A549 (cell line): ENCODE data around the gene CARMIL3. TPM values are rescaled to one million over a fixed set of nuclear protein-coding genes. Genes with fewer than 3 reads are reported as not detected.

Experiments used
- ATAC-seq, 2 experiments: fragments of 200-7000 bp in 1 of 2; fragments of >200 bp in 1 of 2; cut with Nextera tagmentation in 1 of 2; cut with Tn5 transposase in 1 of 2; 3 replicates each; pipeline versions ENCODE4 v1.8.0 to v1.9.1; 2018 to 2020; ENCODE audit warnings: mild to moderate bottlenecking in 1 of 2, moderate library complexity in 1 of 2
- CTCF ChIA-PET: fragments of 300-600 bp; sonication (Branson Sonifier 250); formaldehyde crosslinking; extraction: SDS; loops from one replicate; lab custom pipeline; 2021; ENCODE audit warnings: antibody characterized with exemption, inconsistent platforms; lab: Yijun Ruan, JAX
- POLR2A ChIA-PET: fragments of 350-600 bp; formaldehyde crosslinking; extraction: SDS; loops from one replicate; lab custom pipeline; 2021; ENCODE audit warnings: antibody characterized with exemption, inconsistent platforms; lab: Yijun Ruan, JAX
- DNase-seq, 2 experiments: peaks; one replicate each; pipeline versions ENCODE4 v3.0.0 to v3.0.0-alpha.2; 2011 to 2016; ENCODE audit warnings: low read depth in 1 of 2, low spot score in 1 of 2
- FAIRE-seq: peaks from 2 replicates; lab custom pipeline; 2011; peaks lifted over from hg19 to GRCh38; lab: Jason Lieb, UNC
- H3K27ac ChIP-seq, 2 experiments: fragments of >200 bp; sonication (Bioruptor Twin); formaldehyde crosslinking; 3 replicates each; pipeline ENCODE4 v1.5.1; 2016 to 2017
- H3K4me1 ChIP-seq: fragments of >200 bp; sonication (Bioruptor Twin); formaldehyde crosslinking; 3 replicates; pipeline ENCODE4 v1.6.1; 2016
- H3K4me2 ChIP-seq: fragments of >200 bp; sonication (Bioruptor Twin); formaldehyde crosslinking; 3 replicates; pipeline ENCODE4 v1.6.1; 2016
- H3K4me3 ChIP-seq: fragments of >200 bp; sonication (Bioruptor Twin); formaldehyde crosslinking; 3 replicates; pipeline ENCODE4 v1.5.1; 2016
- H3K9me3 ChIP-seq: fragments of >200 bp; sonication (Bioruptor Twin); formaldehyde crosslinking; 3 replicates; pipeline ENCODE4 v1.6.1; 2016
- BCL3 ChIP-seq: fragments of >200 bp; sonication (Bioruptor Twin); formaldehyde crosslinking; IDR thresholded peaks from 3 replicates; pipeline ENCODE4 v1.6.1; 2016
- CBX2 ChIP-seq: fragments of 200-600 bp; sonication (generic); IDR thresholded peaks from 2 replicates; pipeline ENCODE4 v1.6.1; 2016; ENCODE audit warnings: low read depth, mild to moderate bottlenecking, borderline replicate concordance
- E2F6 ChIP-seq: IDR thresholded peaks from 2 replicates; pipeline ENCODE4 v1.6.1; 2012; ENCODE audit warnings: low read depth, borderline replicate concordance
- JUN ChIP-seq, 2 experiments: fragments of >200 bp; sonication (Bioruptor Twin); formaldehyde crosslinking; IDR thresholded peaks; 2 replicates in 1 of 2; 3 replicates in 1 of 2; pipeline ENCODE4 v1.6.1; 2016 to 2017
- MAFK ChIP-seq: fragments of 450-650 bp; IDR thresholded peaks from 2 replicates; pipeline ENCODE4 v1.6.1; 2014; ENCODE audit not compliant: partially characterized antibody
- MAX ChIP-seq: IDR thresholded peaks from 2 replicates; pipeline ENCODE4 v1.6.1; 2012
- MAZ ChIP-seq: fragments of 150-350 bp; IDR thresholded peaks from 2 replicates; pipeline ENCODE4 v1.6.1; 2014; ENCODE audit warnings: antibody characterized with exemption, low read depth, low read length, borderline replicate concordance
- NFE2L2 ChIP-seq: fragments of 150-350 bp; conservative IDR thresholded peaks from 2 replicates; pipeline ENCODE4 v1.6.1; 2014; ENCODE audit warnings: low read length
- NR3C1 ChIP-seq: fragments of >200 bp; sonication (Bioruptor Twin); formaldehyde crosslinking; IDR thresholded peaks from 3 replicates; pipeline ENCODE4 v1.6.1; 2017
- REST ChIP-seq: fragments of 200-600 bp; sonication (generic); IDR thresholded peaks from 2 replicates; pipeline ENCODE4 v1.6.1; 2016; ENCODE audit warnings: antibody characterized with exemption, mild to moderate bottlenecking, moderate library complexity
- RFX5 ChIP-seq: fragments of 450-650 bp; IDR thresholded peaks from 2 replicates; pipeline ENCODE4 v1.7.1; 2014; ENCODE audit warnings: antibody characterized with exemption, mild to moderate bottlenecking, moderate library complexity
- USF2 ChIP-seq: fragments of 450-650 bp; IDR thresholded peaks from 2 replicates; pipeline ENCODE4 v1.6.1; 2014; ENCODE audit warnings: antibody characterized with exemption
- WGBS: methylation state at CpG from one replicate; pipeline ENCODE4 v1.1.6; 2017; ENCODE audit errors: missing lambda C conversion rate; 5-methylcytosine and 5-hydroxymethylcytosine counted together
- polyA plus RNA-seq, 4 experiments: library from polyadenylated mRNA; depleted of rRNA in 3 of 4; stranded (reverse); fragments of >200 nt; fragmentation: RNase III in 1 of 4; extraction: RNeasy Plus Mini Kit Qiagen cat#74134 plus additional on column Dnase treatment in 1 of 4; gene quantifications; 2 replicates in 3 of 4; 3 replicates in 1 of 4; pipeline ENCODE4 v1.2.3, GENCODE V29; 2011 to 2017

CARMIL3 gene
- polyA plus RNA-seq, 2 of the 4 experiments (the other 2 are of a cell fraction): 0.45 to 0.98 TPM

GRCh38 chr14:24094841-24095270 is 43.0 kb downstream of the CARMIL3 start:
- Histone ChIP-seq H3K9me3 (no peaks in the 10 kb centered on the region), H3K4me1 (peaks cover 18% of the 10 kb centered on the region), H3K4me3 (peak overlapping the region; percentile 70), H3K4me2 (peak overlapping the region; percentile 89)
- WGBS: 14% methylated on average over 14 of the region's 14 CpGs
- ATAC-seq (peak in 1 of 2 experiments; percentile 27; a peak in 3 of 6 replicates), FAIRE-seq (no peak), DNase-seq (no peak)
- CTCF ChIA-PET: interaction anchor here (0.9 to 12.6 kb wide), 8 partner anchors 10 to 66 kb away, joined by 3 to 405 read pairs (median 4); partner anchors contain the start of gene PSME1
- POLR2A ChIA-PET: interaction anchor here (1.2 to 3.7 kb wide), 7 partner anchors 10 to 147 kb away, joined by 3 to 55 read pairs (median 13); partner anchors contain the start of genes CARMIL3, CPNE6, DCAF11 and NRL
- TF ChIP-seq E2F6 (peak; percentile 17; the same call in 1 of the 2 replicates), NFE2L2 (no peak), BCL3 (no peak), JUN (IDR thresholded peaks at IDR 0.05) (no peak)
- TF ChIP-seq, all 56 proteins: peak for 1
- peak overlapping the region; percentile 95 to 100 for H3K27ac ChIP-seq

- POLR2A ChIA-PET: interaction anchor here (1.2 to 3.7 kb wide), 5 partner anchors 9 to 43 kb away, joined by 5 to 55 read pairs (median 16); partner anchors contain the start of genes CARMIL3, DCAF11 and NRL
- TF ChIP-seq MAZ: no peak
- peak; percentile 73 for TF ChIP-seq USF2
- TF ChIP-seq MAFK: no peak
- TF ChIP-seq MAX: 0 out of 2 replicates have a peak, but pooled peaks have one; percentile 19
- TF ChIP-seq CBX2: no peak
- Histone ChIP-seq H3K4me3 (peak overlapping the region; percentile 70), H3K9me3 (no peaks in the 10 kb centered on the region), H3K27ac (peak overlapping the region; percentile 95 to 100), H3K4me2 (peak overlapping the region; percentile 89), H3K4me1 (peaks cover 18% of the 10 kb centered on the region)
- DNase-seq: peak in 1 of 2 experiments; percentile 62
- 58% methylated on average over 12 of the region's 12 CpGs for WGBS
- CTCF ChIA-PET: interaction anchor here (0.9 to 12.6 kb wide), 10 partner anchors 10 to 78 kb away, joined by 3 to 405 read pairs (median 4); partner anchors contain the start of genes IRF9 and PSME1
- peak in 1 of 2 experiments; percentile 4; a peak in 3 of 6 replicates for ATAC-seq
- no peak for FAIRE-seq
Observed at GRCh38 chr14:24095271-24096068, 43.7 kb downstream of the CARMIL3 start.

- 93% methylated on average over 8 of the region's 8 CpGs for WGBS
- Histone ChIP-seq H3K27ac (no peak overlapping the region), H3K4me1 (peaks cover 18% of the 10 kb centered on the region), H3K4me2 (no peak overlapping the region), H3K4me3 (no peak overlapping the region), H3K9me3 (no peaks in the 10 kb centered on the region)
- no peak for ATAC-seq
- POLR2A ChIA-PET: no interaction called here
- no peak for FAIRE-seq
- CTCF ChIA-PET: interaction anchor here (1.1 to 12.6 kb wide), 5 partner anchors 9 to 64 kb away, joined by 3 to 405 read pairs (median 10); partner anchors contain the start of genes CARMIL3 and IRF9
- TF ChIP-seq RFX5 (no peak), JUN (IDR thresholded peaks at IDR 0.05) (no peak), E2F6 (no peak), NR3C1 (no peak), REST (no peak)
- DNase-seq: no peak
Observed at GRCh38 chr14:24096545-24097181, 44.9 kb downstream of the CARMIL3 start.
